K562 (cell line): Measurements from ENCODE around the gene KCTD18. TPM values are rescaled to one million over a fixed set of nuclear protein-coding genes. Genes with fewer than 3 reads are reported as not detected.

Source experiments
- ATAC-seq: fragments of 200-7000 bp; cut with Tn5 transposase; 3 replicates; pipeline ENCODE4 v1.9.1; 2020; ENCODE audit warnings: moderate library complexity
- BruUV-seq: library from RNA; stranded (reverse); fragments of 400-500 nt; replicated peaks from 2 replicates; lab custom pipeline; 2021; lab: Mats Ljungman, UMichigan
- CTCF ChIA-PET: fragments of 300-600 bp; formaldehyde crosslinking; extraction: SDS; loops from one replicate; lab custom pipeline; 2021; ENCODE audit warnings: low intra/inter-chr PET ratio; lab: Yijun Ruan, JAX
- POLR2A ChIA-PET: fragments of 300-600, 350-650 bp; sonication (Branson Sonifier 250); formaldehyde crosslinking; extraction: SDS; loops from one replicate; lab custom pipeline; 2021; ENCODE audit warnings: antibody characterized with exemption, inconsistent platforms; lab: Yijun Ruan, JAX
- DNase-seq, 4 experiments: peaks; one replicate each; pipeline versions ENCODE4 v3.0.0 to v3.0.0-alpha.2; 2011 to 2018; ENCODE audit warnings: low spot score in 3 of 4, mixed read lengths in 3 of 4; ENCODE audit errors: extremely low read depth in 1 of 4
- FAIRE-seq: peaks from 2 replicates; lab custom pipeline; 2011; peaks lifted over from hg19 to GRCh38; lab: Jason Lieb, UNC
- H2AFZ ChIP-seq: 2 replicates; pipeline ENCODE4 v1.6.0; 2011; ENCODE audit warnings: low read depth, low read length, control low read depth, inconsistent platforms
- H3K27ac ChIP-seq: fragments of 200-600 bp; 3 replicates; pipeline ENCODE4 v1.8.0; 2011; ENCODE audit warnings: low read depth, mild to moderate bottlenecking, control low read depth, inconsistent platforms, low read length, moderate library complexity, mixed read lengths; ENCODE audit errors: extremely low read depth
- H3K27me3 ChIP-seq, 2 experiments: fragments of 300-600 bp in 1 of 2; 2 replicates in 1 of 2; 3 replicates in 1 of 2; pipeline versions ENCODE4 v1.6.0 to v1.8.0; 2011; ENCODE audit warnings: inconsistent platforms in 2 of 2, low read length in 2 of 2, mild to moderate bottlenecking in 1 of 2, mixed read lengths in 1 of 2, moderate library complexity in 1 of 2; ENCODE audit not compliant: control insufficient read depth in 2 of 2, insufficient read depth in 2 of 2
- H3K36me3 ChIP-seq: fragments of 300-600 bp; 3 replicates; pipeline ENCODE4 v1.8.0; 2011; ENCODE audit warnings: mild to moderate bottlenecking, low read length, inconsistent platforms; ENCODE audit not compliant: control insufficient read depth, insufficient read depth
- H3K4me1 ChIP-seq, 2 experiments: fragments of 200-600 bp in 1 of 2; replicated peaks in 1 of 2; 2 replicates in 1 of 2; 3 replicates in 1 of 2; pipeline versions ENCODE4 v1.5.1 to v1.8.0; 2011; ENCODE audit warnings: inconsistent platforms in 2 of 2, low read length in 2 of 2, mild to moderate bottlenecking in 1 of 2, mixed read lengths in 1 of 2, moderate library complexity in 1 of 2; ENCODE audit not compliant: control insufficient read depth in 2 of 2, insufficient read depth in 2 of 2
- H3K4me2 ChIP-seq: 2 replicates; pipeline ENCODE4 v1.6.1; 2011; ENCODE audit warnings: low read length, control low read depth, inconsistent platforms, mixed read lengths; ENCODE audit not compliant: insufficient read depth
- H3K4me3 ChIP-seq: fragments of 200-600 bp; sonication (generic), shearing (Covaris generic); 2 replicates; pipeline ENCODE4 v1.5.1; 2016; ENCODE audit warnings: control low read depth, inconsistent platforms
- H3K79me2 ChIP-seq: fragments of 200-600 bp; 3 replicates; pipeline ENCODE4 v1.8.0; 2011; ENCODE audit warnings: low read length, inconsistent platforms; ENCODE audit not compliant: control insufficient read depth, insufficient read depth
- H3K9ac ChIP-seq, 2 experiments: 2 replicates each; pipeline versions ENCODE4 v1.6.0 to v1.6.1; 2011; ENCODE audit warnings: low read depth in 2 of 2, low read length in 2 of 2, control low read depth in 1 of 2, inconsistent platforms in 1 of 2, mild to moderate bottlenecking in 1 of 2, mixed read lengths in 1 of 2; ENCODE audit not compliant: insufficient read depth in 1 of 2
- H3K9me1 ChIP-seq: one replicate; pipeline ENCODE4 v1.6.0; 2011; ENCODE audit warnings: inconsistent platforms, mild to moderate bottlenecking, low read length, moderate library complexity; ENCODE audit not compliant: control insufficient read depth, insufficient read depth
- H3K9me3 ChIP-seq: replicated peaks from 2 replicates; pipeline ENCODE4 v1.5.1; 2011; ENCODE audit warnings: low read depth, low read length, inconsistent platforms; ENCODE audit not compliant: control insufficient read depth, insufficient read depth
- H4K20me1 ChIP-seq: replicated peaks from 2 replicates; pipeline ENCODE4 v1.6.1; 2011; ENCODE audit warnings: low read length, inconsistent platforms, mixed read lengths; ENCODE audit not compliant: control insufficient read depth, insufficient read depth
- FOXK1 ChIP-seq: sonication (generic); formaldehyde crosslinking; IDR thresholded peaks from 2 replicates; pipeline ENCODE4 v1.8.0; 2022; ENCODE audit warnings: missing genetic modification reagents, mild to moderate bottlenecking, borderline replicate concordance
- PKNOX1 ChIP-seq: fragments of 450-650 bp; IDR thresholded peaks from 2 replicates; pipeline ENCODE4 v1.6.1; 2016
- TSHZ1 ChIP-seq: fragments of 250-450 bp; sonication (Bioruptor Pico); IDR thresholded peaks from 2 replicates; pipeline ENCODE4 v1.4.0; 2020; ENCODE audit warnings: mild to moderate bottlenecking, moderate library complexity
- ZNF668 ChIP-seq: fragments of 250-450 bp; sonication (Bioruptor Pico); IDR thresholded peaks from 2 replicates; pipeline ENCODE4 v1.8.0; 2022; ENCODE audit warnings: mild to moderate bottlenecking, inconsistent platforms
- WGBS: fragments of 100-300 bp; shearing (Covaris generic); methylation state at CpG from one replicate; pipeline ENCODE4 v1.1.6; 2016; ENCODE audit warnings: low coverage, mixed read lengths; ENCODE audit not compliant: insufficient coverage; ENCODE audit errors: missing lambda C conversion rate; 5-methylcytosine and 5-hydroxymethylcytosine counted together
- in situ Hi-C: fragments of 300-500 bp; cut with MboI; formaldehyde crosslinking; loops from 4 replicates; pipeline ENCODE4 v1.15.0; 2018; ENCODE audit warnings: inconsistent platforms, mixed read lengths
- intact Hi-C: fragments of 100-400 bp; cut with micrococcal nuclease; formaldehyde crosslinking; loops from 2 replicates; pipeline ENCODE4 v1.14.2; 2022
- polyA plus RNA-seq, 8 experiments: library from polyadenylated mRNA; depleted of rRNA in 4 of 8; stranded (reverse) in 5 of 8; unstranded in 3 of 8; fragments of >200 nt; fragmentation: Nextera tagmentation in 2 of 8; fragmentation: Illumina TruSeq in 1 of 8; extraction: Ambion mirVana in 2 of 8; extraction: Trizol in 1 of 8; gene quantifications; 2 replicates each; pipeline versions ENCODE4 v1.2.1 to v1.2.3, GENCODE V29; 2011 to 2014; ENCODE audit warnings: inconsistent platforms in 1 of 8, missing spikeins in 1 of 8
- total RNA-seq, 7 experiments: library from RNA; depleted of rRNA in 6 of 7; stranded (reverse); fragments of >200 nt in 6 of 7; fragmentation: Illumina TruSeq in 2 of 7; extraction: Trizol in 2 of 7; gene quantifications; 2 replicates each; pipeline versions ENCODE4 v1.2.1 to v1.2.3, GENCODE V29; 2011 to 2021; ENCODE audit warnings: low replicate concordance in 1 of 7
- TF ChIP-seq, protein P1 (sequence below): sonication (generic); IDR thresholded peaks from 2 replicates; pipeline ENCODE4 v1.6.1; 2016

The KCTD18 gene
- total and polyA plus RNA-seq, 9 of the 15 experiments (the other 6 are each of a cell fraction or from before 2014, with no cell fraction given) = 0.39 to 5.4 (median 3.8) TPM

GRCh38 chr2:200486529-200486928, 23.3 kb downstream of the KCTD18 start (continued):
- no peak for TF ChIP-seq ZNF668 (CRISPR knock-in tag)

DNA sequence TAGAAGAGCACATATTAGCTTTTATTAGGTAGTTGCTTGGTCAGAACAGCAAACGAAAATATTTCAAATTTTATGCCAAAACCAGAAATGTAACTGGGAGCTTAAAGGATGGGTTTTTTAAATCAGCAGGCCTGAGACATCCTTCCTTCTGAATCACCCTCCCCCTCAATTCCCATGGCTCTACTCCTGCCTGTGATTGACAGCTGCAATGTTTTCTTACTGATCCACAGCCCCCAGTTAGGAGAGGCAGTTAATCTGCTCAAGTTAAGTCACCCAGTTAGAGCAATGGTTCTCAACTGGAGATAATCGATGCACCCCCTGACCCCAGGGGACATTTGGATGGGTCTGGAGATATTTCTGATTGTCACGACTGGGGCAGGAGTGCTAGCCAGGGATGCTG, 24.9 kb downstream of the KCTD18 start:
- no TSS peak for BruUV-seq
- Histone ChIP-seq H3K27me3 (no peaks in the 10 kb centered on the region), H3K79me2 (no peaks in the 10 kb centered on the region), H3K9me3 (no peaks in the 10 kb centered on the region), H3K9ac (no peak overlapping the region), H2AFZ (no peak overlapping the region), H3K4me2 (no peak overlapping the region), H3K36me3 (no peaks in the 10 kb centered on the region), H4K20me1 (no peaks in the 10 kb centered on the region), H3K4me3 (no peak overlapping the region), H3K27ac (no peak overlapping the region), H3K4me1 (peaks cover 6% of the 10 kb centered on the region in 2 experiments; a peak in 4 of 5 replicates), H3K9me1 (no peaks in the 10 kb centered on the region)
- ATAC-seq = no peak
- no peak for DNase-seq
- intact Hi-C loops (loop anchor here (10.0 kb wide), 1 partner anchor 130 kb away; no protein-coding TSS in a partner anchor), in situ Hi-C loops (loop anchor here (10.0 kb wide), 1 partner anchor 220 kb away; no protein-coding TSS in a partner anchor)
- POLR2A ChIA-PET = interaction anchor here (0.7 kb wide), 1 partner anchor 72 kb away, joined by 3 read pairs; no protein-coding TSS in a partner anchor
- no peak for TF ChIP-seq TSHZ1
- TF ChIP-seq, protein P1, sequence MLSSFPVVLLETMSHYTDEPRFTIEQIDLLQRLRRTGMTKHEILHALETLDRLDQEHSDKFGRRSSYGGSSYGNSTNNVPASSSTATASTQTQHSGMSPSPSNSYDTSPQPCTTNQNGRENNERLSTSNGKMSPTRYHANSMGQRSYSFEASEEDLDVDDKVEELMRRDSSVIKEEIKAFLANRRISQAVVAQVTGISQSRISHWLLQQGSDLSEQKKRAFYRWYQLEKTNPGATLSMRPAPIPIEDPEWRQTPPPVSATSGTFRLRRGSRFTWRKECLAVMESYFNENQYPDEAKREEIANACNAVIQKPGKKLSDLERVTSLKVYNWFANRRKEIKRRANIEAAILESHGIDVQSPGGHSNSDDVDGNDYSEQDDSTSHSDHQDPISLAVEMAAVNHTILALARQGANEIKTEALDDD = peak; percentile 20; the same call in 1 of the 2 replicates
- TF ChIP-seq PKNOX1 = peak; percentile 75
- no peak for TF ChIP-seq FOXK1 (CRISPR knock-in tag)
- CTCF ChIA-PET = no interaction called here
- no peak for FAIRE-seq
- WGBS = 19% methylated on average over 3 of the region's 3 CpGs
